HG02571 (cell line): ENCODE results near the gene CRELD2.
"Not testable (repeated sequence)": the region's sequence is repeated elsewhere in the genome, so short reads cannot be mapped to it uniquely, and the experiment has no call there.

Experiments used
- ATAC-seq: cut with Tn5 transposase; IDR thresholded peaks from one replicate; pipeline ENCODE4 v1.9.1; 2021; ENCODE audit warnings: mild to moderate bottlenecking, moderate library complexity; ENCODE audit not compliant: unreplicated experiment

Gene CRELD2

GRCh38 chr22:49943405-49943765, 25.0 kb downstream of the CRELD2 start:
- ATAC-seq, result no peak

GRCh38 chr22:49943771-49944398, 25.5 kb downstream of the CRELD2 start:
- no peak for ATAC-seq

GRCh38 chr22:49944399-49944891, 26.0 kb downstream of the CRELD2 start:
- no peak for ATAC-seq

- ATAC-seq, result not testable (repeated sequence)
These were observed 26.8 kb downstream of the CRELD2 start for GRCh38 chr22:49945042-49945794.

GRCh38 chr22:49946612-49947295, 28.3 kb downstream of the CRELD2 start:
- ATAC-seq, result no peak

DNA sequence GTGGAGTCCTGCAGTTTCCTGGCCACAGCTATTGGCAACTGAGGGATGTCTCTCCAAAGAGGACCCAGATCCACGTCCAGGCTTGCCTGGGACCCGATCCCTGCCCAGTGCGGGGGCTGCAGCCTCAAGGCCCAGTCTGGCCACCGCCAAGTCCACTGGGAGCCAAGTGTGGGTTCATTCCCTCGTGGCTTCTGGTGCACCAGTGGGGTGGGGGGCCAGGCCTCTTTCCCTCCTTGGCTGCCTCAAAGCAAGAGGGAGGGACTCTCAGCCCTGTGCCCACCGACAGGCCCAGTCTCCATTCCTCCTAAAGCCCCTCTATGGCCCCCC, 28.8 kb downstream of the CRELD2 start:
- ATAC-seq, result no peak

- no peak for ATAC-seq
These were observed 29.9 kb downstream of the CRELD2 start for GRCh38 chr22:49948116-49948957.

GRCh38 chr22:49948958-49949913, 30.8 kb downstream of the CRELD2 start:
- no peak for ATAC-seq

DNA sequence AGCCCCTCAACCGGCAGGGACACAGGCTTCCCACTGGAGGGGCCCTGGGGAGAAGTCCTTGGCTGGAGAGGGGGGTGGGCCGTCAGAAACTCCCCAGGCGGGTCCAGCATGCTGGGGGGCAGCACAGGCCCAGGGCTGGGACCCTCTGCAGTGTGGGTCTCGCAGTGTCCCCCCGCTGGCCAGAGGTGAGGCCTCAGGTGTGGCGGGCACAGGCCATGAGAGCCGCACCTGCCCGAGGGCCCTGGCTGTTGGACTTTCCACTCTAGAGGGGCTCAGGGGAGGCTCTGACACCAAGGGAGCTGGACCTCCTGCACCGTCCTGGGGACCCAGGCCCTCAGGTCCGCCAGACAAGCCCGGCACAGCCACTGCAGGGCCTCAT, 31.5 kb downstream of the CRELD2 start:
- ATAC-seq, result no peak

DNA sequence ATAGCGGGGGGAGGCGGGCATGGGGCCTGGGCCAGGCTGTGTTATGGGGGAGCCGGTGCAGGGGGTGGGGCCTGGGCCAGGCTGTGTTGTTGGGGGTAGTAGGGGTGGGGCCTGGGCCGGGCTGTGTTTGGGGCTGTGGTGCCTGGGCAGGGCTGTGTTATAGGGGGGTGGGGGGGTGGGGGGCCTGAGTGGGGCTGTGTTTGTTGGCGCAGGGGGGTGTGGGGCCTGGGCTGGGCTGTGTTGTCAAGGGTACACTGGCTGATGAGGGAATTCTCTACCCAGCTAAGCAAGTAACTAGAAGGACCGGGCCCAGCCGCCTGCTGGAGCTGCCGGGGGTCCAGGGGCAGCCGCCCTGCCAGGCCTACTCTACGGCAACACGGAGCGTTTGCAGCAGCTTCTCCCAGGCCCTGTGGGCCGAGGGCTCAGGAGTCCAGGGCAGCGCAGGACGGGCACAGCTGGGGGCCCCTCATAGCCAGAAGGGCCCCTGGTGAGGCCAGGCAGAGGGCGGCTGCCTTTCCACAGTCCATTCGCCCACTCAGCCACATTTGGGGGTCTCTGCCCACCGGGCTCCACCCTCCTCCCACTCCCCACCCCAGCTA, 32.1 kb downstream of the CRELD2 start:
- no peak for ATAC-seq

GRCh38 chr22:49951000-49951677, 32.7 kb downstream of the CRELD2 start:
- ATAC-seq, result no peak

DNA sequence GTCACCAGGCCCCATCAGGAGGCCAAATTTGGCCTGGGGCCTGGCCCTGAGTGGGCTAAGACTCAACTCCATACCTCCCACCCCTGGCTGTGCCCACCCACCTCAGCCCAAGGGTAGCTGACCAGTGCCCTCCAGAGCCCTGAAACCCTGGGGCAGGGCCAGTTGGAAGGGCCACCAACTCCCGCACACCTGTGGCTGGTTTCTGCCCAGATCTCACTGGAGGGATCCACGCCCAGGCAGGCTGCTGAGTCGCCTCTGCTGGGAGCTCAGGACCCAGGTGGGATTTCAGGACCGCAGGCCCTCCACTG, 33.2 kb downstream of the CRELD2 start:
- ATAC-seq, result no peak

DNA sequence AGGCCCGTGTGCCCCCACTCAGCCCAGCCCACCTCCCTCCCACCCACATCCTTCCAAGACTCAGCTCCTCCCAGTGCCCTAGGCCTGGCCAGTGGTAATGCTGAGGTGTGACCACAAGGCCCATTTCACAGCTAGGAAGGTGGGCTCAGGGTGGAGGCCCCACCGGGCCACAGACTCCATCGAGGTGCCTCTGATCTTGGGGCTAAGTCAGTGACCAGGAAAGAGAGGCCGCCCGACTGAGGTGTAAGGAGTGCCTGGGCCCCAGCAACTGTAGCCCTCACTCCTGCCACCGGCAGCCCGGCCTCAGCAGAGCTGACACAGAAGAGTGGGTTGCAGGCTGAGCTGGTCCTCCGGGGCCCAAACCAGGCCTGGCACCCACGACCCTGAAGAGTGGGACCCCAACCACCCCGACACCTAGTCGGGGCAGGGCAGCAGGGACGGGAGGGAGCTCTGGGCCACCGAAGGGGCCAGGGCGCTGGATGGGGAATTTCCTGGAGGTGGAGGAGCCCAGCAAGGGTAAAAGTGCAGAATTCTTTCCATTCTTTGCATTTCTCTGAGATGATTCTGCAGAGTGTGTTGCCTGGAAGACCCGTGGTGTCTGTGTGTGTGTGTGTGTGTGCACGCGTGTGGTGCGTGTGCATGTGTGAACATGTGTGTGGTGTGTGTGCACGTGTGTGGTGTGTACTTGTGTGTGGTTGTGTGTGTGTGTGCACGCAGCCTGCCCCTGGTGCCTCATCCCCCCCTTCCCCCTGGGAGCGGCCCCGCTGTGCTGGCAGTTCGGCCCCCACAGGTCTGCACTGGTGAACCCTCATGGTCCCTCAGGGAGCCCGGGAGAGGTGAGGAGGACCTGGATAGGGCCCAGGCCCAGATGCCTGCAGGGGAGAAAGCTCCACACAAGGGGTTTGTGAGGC, 33.8 kb downstream of the CRELD2 start:
- ATAC-seq, result no peak

GRCh38 chr22:49953027-49953679, 34.7 kb downstream of the CRELD2 start:
- no peak for ATAC-seq

GRCh38 chr22:49953680-49954344, 35.4 kb downstream of the CRELD2 start:
- no peak for ATAC-seq

- no peak for ATAC-seq
These were observed 35.9 kb downstream of the CRELD2 start for GRCh38 chr22:49954354-49954753.

DNA sequence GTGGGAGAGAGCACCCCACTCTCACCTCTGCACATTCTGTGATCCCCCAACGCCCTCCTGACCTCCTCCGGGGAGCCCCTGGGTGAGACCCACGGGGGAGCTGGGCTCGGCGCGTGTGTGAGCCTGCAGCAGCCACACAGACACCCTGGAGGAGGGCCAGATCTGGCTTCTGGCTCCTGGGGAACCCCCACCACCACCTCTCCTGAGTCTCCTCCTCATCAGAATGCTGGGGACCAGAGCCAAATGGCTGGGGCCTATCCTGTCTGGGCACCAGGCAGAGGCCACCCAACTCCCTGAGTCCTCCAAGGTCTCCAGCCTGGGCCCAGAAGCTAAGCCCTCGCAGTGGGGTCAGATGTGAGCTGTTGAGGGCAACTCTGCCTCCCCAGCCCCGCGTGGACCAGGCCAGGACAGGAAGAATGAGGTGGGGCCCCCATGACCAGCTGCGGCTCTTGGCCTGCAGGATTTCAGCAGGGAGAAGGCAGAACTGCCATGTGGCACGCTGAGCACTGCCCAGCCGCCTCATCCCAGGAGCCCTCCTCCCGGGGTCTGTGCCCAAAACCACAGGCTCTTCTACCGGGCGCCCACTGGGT, 36.7 kb downstream of the CRELD2 start:
- no peak for ATAC-seq
